ENCODE results near the gene FIBP. TPM values are rescaled to one million over a fixed set of nuclear protein-coding genes. Genes with fewer than 3 reads are reported as not detected.
A peak's percentile ranks its signal among the peaks of the same experiment; 100 is the strongest.

The FIBP gene
- polyA plus RNA-seq, 3 donors, result 79.1 to 109 (median 101) TPM

- no peaks in the 10 kb centered on the region for H3K27me3 ChIP-seq (ENCODE audit: control insufficient read depth in 2 of 2, insufficient read depth in 2 of 2, low read length in 2 of 2)
These were observed 12.6 kb upstream of the FIBP start for GRCh38 chr11:65900899-65901180.

More at GRCh38 chr11:65900899-65901180, 12.6 kb upstream of the FIBP start:
- peak overlapping the region; percentile 86 for H3K9ac ChIP-seq (ENCODE audit: insufficient read depth, low read length, poor library complexity, severe bottlenecking)
- H4K20me1 ChIP-seq (ENCODE audit: insufficient read depth, low read length), result peaks cover 5% of the 10 kb centered on the region
- no peak for DNase-seq
- H3K36me3 ChIP-seq (replicated peaks in 1 of 2; ENCODE audit: control insufficient read depth in 1 of 2, insufficient read depth in 2 of 2, low read length in 2 of 2), result peaks cover 0 to 5% of the 10 kb centered on the region in 2 donors
- H2AFZ ChIP-seq (ENCODE audit: insufficient read depth, low read depth, low read length, poor library complexity, severe bottlenecking), result peak overlapping the region; percentile 63
- peak overlapping the region; percentile 81 to 92 (median 88) for H3K27ac Mint-ChIP-seq
- H3K4me3 Mint-ChIP-seq, result peak overlapping the region; percentile 59 to 72
- no peak for TF ChIP-seq CTCF (IDR thresholded peaks at IDR 0.05)
- no peaks in the 10 kb centered on the region for H3K9me3 Mint-ChIP-seq
- H3K4me1 ChIP-seq (ENCODE audit: control insufficient read depth in 1 of 2, insufficient read depth in 2 of 2, low read length in 2 of 2), result peaks cover 22 to 28% of the 10 kb centered on the region in 2 donors
- H3K36me3 Mint-ChIP-seq, result peaks cover 6 to 9% of the 10 kb centered on the region in 2 donors
- H3K4me2 ChIP-seq (replicated peaks; ENCODE audit: extremely low read depth, low read length, poor library complexity, severe bottlenecking), result peak overlapping the region; percentile 96
- peak overlapping the region in 1 of 3 experiments; percentile 92 for H3K4me3 ChIP-seq (replicated peaks in 1 of 3; ENCODE audit: low read depth in 2 of 3, low read length in 3 of 3)
- H3K27ac ChIP-seq (ENCODE audit: low read depth in 1 of 2, low read length in 2 of 2), result peak overlapping the region; percentile 1 to 59
- WGBS (ENCODE audit: insufficient coverage), result 90% methylated on average over 2 of the region's 11 CpGs
- H3K4me1 Mint-ChIP-seq, result peaks cover 16% of the 10 kb centered on the region
- intact Hi-C loops (cut with micrococcal nuclease), result loop anchor here in 1 of 2 donors (1.0 to 2.0 kb wide), 2 partner anchors 11 to 18 kb away; partner anchors contain the start of genes C11orf68, CCDC85B and DRAP1
- no peaks in the 10 kb centered on the region for H3K9me3 ChIP-seq (replicated peaks in 1 of 2; ENCODE audit: control insufficient read depth in 1 of 2, insufficient read depth in 1 of 2, low read length in 2 of 2)
- peaks cover 0 to 5% (median 4%) of the 10 kb centered on the region in 3 donors for H3K27me3 Mint-ChIP-seq (ENCODE audit: low read depth in 3 of 3)
- H3K79me2 ChIP-seq (ENCODE audit: insufficient read depth, low read length), result peaks cover 4% of the 10 kb centered on the region

Data from CD14-positive monocyte (primary cell).